NK-92 (cell line): Measurements from ENCODE around the gene NRXN2.

Experiments used
- DNase-seq: peaks from one replicate; lab custom pipeline; 2025; ENCODE audit not compliant: unreplicated experiment; lab: John Stamatoyannopoulos, UW

The NRXN2 gene

DNA sequence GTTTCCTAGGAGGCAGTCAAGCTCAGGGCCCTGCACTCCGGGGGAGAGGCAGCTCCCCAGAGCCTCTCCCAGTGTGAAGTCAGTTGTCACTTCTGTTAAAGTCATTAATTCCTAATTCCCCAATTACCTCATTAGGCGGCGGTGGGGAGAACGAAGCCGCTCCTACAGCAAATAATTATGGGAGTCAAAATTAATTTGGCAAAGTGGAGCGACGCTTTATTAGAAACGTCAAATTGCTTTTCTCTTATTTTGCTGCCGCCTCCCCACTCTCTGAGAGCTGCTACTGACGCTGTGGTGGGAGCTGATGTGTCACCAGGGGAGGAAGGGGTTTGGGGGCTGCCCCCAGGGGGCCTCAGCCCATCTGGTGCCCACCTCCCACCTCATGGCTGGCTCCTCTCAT lies 90.3 kb downstream of the NRXN2 start:
- DNase-seq = no peak

DNA sequence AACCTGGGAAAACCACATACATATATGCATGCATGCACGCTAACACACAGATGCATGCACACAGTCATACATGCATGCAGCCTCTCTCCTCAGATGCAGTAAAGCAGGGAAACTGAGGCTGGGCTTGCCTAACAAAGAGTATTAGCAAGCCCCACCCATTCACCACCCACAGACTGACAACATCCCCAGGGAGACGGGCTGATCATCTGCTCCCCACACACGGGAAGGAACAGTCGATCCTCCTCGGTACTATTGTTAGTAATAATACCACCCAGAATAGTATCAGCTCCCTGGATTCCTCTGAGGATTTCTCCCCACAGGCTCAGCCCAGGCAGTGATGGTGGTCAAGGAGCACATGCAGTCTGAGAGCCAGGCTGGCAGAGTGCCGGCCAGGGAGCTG lies 90.8 kb downstream of the NRXN2 start:
- no peak for DNase-seq

DNA sequence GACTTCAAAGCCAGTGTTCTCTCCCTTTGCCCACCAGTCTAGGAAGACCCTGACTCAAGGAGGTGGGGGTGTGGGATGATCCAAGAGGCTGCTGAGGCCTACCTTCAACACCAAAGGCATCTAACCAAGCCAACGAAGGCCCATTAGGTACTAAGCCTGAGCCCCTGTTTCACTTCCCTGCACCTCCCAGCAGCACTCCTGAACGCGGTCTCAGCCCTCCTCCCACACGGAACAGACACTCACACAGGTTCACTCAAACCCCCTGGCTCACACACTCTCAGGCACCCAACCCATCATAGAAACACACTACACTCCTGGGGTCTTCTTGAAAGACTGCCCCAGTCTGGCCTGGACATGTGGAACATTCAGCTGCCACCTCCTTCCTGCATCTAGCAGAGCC lies 91.3 kb downstream of the NRXN2 start:
- no peak for DNase-seq

DNA sequence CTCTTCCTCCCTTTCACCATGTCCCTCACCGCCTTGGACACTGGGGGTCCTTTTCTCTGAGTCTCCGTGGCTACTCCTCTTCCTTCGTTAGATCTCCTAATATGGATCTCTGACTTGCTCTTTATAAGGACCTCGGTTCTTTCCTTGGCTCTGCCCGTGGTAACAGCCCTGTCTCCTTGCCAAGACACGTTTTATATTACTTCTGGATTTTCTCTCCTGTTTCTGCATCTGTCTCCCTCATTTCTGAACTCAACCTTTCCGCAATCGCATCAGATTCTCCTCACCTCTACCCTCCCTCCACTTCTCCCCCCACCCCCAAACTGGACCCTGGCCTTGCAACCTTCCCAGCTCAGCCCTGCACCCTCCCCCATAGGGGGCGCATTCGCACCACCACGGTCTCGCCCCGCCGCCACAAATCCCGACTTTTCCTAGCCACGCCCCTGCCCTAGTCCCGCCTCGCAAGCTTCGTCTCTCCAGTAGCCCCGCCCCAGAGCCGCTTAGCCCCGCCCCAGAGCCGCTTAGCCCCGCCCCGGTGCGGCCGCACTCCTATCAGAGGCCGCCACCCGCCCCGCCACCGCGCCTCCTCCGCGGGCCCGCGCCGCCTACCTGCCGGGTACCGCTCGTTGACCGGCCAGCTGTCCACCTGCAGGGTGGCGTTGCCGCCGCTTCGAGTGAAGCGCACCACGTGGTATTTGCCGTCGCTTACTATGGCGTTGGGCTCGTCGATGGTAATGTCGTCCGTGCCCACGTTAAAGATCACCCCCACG lies 93.0 kb downstream of the NRXN2 start:
- no peak for DNase-seq

DNA sequence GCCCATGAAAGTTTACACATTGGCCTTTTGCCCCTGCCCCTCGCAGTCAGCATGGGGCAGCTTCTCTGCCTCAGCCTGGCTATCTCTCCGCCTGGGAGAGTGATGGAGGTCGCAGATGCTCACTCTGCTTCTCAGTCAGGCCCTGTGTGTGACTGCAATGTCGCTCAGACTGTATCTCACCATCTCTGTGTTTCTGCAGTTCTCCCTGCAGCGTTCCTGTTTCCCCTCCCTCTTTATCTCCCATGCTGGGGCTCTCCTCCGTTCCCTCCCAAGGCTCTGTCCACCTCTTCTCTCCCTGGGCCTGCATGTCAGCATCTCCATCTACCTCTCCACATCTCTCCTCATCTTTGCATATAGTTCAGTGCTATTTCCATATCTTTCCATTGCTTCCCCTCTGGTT lies 93.9 kb downstream of the NRXN2 start:
- no peak for DNase-seq

DNA sequence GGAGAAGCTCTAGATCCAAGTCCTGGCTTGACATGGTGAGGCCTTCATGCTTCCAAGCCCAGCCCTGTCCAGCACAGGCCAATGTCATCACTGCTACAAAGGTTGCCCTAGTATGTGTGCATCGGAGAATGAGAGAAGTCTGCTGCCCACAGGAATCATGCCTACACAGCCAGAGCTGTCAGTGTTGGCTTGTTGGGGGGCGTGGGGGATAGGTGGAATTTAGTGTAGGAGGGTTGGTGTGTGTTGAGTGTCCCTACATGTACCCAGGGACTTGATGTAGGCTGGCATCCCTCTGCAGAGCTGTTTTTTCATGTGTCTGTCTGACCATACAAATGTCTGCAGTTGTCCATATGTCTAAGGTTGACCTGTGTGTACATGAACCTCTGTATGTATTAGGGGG lies 94.4 kb downstream of the NRXN2 start:
- no peak for DNase-seq

DNA sequence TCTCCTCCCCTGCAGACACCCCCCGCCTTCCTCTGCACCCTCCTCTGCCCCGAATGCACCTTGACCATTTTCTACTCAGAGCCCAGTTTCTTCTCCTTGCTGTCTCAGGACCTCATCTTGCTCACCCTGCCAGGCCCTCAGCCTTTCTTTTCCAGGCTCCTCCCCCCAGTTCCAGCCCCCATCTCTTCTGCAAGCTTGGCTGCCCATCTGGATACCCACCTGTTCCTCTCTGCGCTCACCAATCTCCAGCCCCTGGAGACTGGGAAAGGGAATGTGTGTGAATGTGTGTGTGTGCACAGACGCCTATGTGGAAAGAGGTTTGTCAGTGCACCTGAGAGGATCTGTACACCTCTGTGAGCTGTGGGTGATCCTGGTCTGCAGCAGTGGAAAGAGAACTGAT lies 95.6 kb downstream of the NRXN2 start:
- no peak for DNase-seq

DNA sequence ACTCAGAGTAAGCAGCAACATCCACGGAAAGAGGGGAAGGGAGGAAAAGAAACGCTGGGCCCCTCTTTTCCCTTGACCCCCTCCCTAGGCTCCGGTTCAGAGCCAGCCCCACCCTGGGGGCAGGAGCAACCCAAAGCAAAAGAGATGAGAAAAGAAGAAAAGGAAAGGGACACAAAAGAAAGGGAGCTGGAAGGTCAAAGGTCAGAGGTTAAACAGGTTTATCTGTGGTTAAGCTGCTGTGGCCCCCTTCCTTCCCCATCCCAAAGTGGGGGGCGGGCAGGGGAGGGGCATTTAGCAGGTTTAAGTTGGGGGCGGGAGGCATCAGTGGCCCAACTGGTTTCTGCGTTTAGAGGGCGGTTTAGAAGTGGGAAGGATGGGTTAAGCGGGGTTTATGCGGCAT lies 96.4 kb downstream of the NRXN2 start:
- DNase-seq = no peak

DNA sequence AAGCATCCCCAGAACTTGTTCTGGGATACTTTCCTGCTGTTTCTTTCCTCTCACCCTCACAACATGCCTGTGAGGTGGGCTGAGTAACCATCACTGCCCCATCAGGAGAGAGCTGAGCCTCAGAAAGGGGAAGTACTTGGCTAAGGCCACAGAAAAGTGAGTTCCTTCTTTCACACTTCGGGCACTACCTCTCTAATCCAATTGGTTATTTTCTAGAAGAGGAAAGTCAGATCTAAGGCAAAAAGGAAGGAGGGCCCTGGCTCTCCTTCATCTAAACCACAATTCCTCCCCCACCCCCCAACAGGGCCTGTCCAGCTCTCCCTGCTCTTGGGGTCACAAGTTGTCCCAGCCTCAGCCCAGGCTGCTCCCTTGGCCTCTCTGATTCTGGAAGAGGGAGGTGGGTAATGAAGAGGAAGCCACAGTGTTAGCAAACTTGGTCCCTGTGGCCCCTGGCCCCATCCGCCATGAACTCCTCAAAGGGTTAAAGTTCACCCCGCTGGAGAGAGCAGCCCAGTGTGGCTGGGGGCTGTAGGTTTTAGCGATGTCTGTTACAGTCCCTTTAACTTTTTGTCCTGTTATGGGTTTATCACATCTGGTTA lies 98.0 kb downstream of the NRXN2 start:
- DNase-seq = no peak

DNA sequence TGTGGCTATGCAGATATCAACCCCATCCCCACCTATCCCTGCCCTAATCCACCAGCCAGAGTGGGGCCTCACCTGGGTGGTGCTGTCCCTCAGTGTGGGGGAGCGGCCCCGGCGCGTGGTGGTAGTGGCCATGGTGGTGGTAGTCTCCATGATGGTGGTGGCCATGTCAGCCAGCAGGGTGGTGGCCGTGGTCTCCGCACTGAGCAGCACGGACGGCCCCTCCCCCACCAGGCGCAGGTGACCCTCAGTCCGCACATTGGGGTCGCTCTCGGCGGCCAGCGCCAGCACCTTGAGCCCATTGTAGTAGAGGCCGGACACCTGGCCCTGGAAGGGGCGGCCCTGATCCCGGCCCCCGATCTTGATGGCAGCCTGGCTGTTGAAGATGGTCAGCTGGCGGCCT lies 100.3 kb downstream of the NRXN2 start:
- DNase-seq = no peak

DNA sequence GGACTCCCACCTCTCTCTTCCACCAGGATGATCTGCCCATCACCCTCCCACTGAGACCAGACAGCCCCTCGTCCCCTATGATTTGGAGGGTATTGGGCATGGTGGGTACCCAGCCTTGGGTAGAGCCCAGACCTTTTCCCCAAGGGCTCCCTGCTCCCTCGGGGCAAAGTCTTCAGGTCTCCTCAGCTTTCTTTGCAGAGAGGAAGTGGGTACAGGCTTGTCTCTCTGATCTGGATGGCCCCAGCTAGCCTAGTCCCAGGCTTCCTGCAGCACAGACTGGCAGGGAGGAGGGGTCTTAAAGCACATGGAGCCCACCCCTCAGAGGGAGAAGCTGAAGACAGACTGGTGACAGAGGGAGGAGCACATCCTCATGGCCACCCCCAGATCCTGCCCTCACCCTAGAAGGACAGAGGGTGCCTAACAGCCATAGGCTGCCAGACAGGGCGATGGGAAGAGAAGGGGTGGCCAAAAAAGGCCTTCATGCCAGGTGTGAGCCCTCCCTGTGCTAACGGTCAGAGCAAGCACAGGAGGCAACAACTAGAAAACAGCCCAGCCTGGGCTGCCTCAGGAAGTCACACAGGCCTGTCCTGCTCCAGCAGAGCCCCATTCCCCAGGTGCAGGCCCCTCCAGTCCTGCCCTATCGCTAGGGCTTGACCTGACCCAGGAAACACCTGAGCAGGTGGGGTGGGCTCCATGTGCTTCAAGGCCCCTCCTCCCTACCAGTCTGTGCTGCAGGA lies 101.5 kb downstream of the NRXN2 start:
- no peak for DNase-seq

DNA sequence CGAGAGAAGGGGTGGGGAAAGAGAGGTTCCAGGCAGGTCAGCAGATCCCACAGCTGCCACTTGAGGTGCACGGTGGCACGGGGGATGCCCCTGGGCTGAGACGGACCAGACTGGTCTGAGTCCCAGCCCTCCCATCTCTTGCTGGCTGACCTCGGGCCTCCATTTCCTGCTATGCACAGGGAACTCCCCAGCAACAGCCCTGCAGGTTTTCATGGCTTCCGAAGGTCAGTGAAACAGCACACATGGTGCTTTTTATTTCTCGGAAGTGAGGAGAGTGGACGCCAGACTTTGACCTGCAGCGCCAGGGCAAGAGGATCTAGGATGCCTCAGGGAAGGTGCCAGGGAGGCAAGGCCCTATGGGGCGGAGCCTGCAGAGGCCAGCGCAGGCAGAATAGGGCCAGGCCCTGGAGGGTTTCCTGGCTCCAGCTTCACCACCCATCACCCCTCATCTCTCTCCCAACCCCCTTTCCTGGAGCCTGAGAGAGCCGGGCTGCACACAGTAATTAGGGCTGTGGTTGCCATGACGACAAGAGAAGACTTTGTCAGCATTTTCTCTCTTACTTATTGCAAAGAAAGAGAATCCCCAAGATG lies 102.5 kb downstream of the NRXN2 start:
- no peak for DNase-seq

DNA sequence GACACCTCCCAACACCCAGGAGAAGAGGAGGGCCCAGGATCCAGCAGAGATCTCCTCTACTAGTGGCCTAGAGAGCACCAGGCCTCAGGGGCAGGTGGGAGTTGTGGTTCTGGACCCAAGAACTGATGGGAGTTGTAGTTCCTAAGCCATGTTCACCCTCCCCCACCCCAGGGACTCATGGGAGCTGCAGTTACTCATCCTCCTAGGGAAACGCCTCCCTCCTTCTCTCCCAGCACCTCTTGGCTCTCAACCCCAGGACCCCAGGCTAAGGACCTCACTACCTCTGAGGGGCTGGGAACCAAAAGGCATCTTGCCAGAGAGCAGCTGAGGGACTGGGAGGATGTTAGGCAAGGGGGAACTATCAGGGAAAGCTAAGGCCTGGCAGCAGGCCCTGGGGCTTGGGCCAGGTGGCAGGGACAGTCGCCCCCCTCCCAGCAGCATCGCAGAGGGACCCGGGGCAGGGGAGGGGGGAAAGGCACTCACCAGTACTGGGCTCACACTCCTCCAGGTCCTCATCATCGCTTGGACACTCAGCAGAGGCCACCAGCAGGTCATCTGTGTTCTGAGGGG lies 103.1 kb downstream of the NRXN2 start:
- DNase-seq = no peak

DNA sequence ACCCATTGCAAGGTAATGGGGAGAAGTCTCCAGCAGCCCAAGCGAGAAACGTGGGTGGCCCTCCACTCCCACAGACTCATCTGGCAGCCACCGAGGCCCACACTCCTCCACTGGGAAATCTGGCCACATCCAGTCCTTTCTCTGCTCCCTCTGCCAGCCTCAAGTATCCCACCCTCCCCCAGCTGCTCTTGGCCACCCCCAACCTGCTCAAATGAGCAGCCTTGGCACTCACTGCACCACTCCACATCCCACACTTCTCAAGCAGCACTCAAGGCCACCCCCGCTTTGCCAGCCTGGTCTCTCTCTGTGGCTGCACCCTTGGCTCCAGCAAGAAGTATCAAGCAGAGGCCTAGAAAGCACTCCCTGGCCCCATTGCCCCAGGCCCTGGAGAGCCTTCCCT lies 103.8 kb downstream of the NRXN2 start:
- DNase-seq = no peak

DNA sequence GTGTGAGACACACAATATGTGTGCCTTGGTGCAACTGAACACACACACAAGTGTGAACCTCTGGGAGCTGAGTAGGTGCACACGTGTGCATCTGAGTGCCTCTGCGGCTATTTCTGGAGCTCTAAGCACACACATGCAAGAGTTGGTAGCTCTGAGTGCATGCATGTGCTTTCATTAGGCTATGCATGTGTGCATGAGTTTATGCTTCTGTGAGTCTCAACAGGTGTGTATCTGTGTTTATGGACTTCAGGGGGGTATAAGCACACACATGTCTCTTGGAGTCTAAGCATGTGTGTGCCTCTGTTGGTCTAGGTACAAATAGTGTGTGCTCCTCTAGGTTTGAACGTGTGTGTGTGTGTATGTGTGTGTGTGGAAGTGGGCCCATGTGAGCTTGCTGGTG lies 106.2 kb downstream of the NRXN2 start:
- no peak for DNase-seq

DNA sequence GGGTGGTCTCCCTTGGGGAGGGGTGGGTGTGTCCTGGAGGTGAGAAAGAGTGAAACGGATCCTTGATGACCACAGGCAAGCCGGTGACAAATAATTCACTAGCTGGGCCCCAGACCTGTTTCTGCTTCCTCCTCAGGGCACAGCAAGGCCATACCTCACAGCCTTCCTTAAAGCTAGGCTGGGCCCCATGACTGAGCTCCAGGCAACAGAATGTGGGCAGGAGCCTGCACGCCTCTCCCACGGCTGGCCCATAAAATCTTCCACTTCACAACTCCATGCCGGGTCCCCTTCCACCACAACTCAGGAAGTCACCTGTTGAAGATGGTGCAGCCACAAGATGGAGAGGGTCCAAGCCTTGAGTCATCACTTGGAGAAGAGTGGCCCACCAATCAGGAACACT lies 108.1 kb downstream of the NRXN2 start:
- no peak for DNase-seq

DNA sequence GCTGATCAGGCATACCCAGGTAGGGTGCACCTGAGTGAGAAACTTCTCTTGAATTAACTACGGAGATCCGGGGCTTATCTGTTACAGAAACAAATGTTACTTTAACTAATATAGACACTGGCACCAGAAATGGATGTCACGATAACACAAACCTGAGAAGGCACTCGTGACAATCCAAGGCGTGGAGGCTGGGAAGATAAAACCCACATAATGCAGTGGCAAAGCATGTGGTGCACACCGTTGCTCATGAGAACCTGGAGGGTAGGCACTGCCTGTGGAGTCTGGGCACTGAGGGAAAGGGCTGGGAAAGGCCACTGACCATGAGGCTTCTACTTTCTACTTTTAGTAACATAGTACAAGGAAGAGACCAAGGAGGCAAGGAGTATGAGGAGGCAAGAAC lies 109.3 kb downstream of the NRXN2 start:
- DNase-seq = no peak

DNA sequence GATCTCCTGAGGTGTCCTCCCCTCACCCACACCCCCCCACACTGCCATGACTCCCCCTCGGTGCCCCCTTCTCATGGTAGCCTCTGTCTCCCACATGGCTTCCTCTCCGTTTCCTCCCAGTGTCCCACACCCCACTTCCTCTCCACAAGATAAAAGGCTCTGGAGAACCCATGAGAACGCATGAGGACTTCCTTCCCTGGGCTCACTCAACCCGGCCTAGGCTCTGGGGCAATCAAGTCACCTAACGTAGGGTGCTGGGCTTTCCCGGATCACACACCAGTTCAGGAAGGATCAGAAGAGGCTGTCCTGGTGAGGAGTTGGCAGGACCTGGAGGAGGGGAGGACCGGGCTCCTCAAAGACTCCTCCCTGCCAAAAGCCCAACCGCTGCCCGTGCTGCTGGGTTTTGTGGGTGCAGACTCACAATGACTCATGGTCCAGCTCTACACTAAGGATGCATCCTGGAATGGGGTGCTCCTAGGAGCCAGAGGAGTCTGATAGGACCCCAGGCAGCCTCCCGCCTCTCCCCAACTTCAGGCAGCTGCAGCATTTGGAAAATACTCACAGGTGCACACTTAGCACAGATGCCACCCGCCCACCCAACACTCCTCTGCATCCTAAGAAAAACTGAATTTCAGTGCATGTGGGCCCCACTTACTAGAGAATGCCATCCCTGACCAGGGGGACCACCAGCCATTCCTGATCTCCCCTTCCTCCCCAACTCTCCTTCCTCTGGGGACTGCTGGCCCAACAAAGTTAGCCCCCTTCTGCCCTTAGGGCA lies 110.9 kb downstream of the NRXN2 start:
- no peak for DNase-seq

DNA sequence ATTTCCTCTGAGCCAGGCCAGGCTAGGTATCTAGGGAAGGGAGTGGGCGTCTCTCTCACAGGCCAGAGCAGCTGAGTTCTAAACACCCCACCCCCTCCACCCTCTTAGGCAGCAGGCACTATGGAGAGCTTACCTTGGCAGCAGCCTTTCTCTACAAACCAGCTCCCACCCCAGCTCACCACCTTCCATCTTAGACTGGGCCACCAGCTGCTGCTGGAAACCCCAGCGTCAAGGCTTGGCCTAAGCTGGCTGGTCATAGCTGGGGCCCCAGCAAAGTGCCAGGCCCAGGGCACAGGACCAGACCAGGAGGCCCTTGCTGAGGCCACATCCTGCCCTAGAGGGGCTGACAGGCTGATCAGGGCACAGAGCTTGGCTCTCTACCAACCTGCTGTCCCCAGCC lies 111.8 kb downstream of the NRXN2 start:
- DNase-seq = no peak

DNA sequence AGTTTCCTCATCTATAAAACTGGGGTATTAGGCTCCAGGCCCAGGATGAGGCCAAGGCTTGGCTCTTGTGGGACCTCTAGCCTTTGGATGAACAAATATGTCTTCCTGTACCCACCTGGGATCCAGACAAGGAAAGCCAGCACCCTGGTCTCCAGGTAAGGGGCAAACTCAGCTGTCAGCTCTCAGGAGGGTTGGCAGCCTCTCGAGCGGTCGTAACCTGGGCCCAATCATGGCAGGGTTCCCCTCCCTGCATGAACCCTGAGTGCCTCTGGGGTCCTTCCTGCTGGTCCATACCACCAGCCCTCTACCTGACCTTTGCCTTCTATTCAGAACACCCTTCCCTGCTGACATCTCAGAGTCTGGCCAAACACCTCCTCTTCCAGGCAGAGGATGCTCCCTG lies 112.4 kb downstream of the NRXN2 start:
- no peak for DNase-seq
